DMS 273 treated with DMSO at 0.1 percent for 48 hours (cell line): ENCODE results near the gene CALCOCO1.
A peak's percentile ranks its signal among the peaks of the same experiment; 100 is the strongest.
"Not testable (repeated sequence)": the region's sequence is repeated elsewhere in the genome, so short reads cannot be mapped to it uniquely, and the experiment has no call there.

Experiments
- DNase-seq: peaks from one replicate; lab custom pipeline; 2025; lab: John Stamatoyannopoulos, UW

Gene CALCOCO1

GRCh38 chr12:53733051-53733806 is 6.0 kb upstream of the CALCOCO1 start:
- DNase-seq: no peak

GRCh38 chr12:53729644-53730043 is 2.4 kb upstream of the CALCOCO1 start:
- no peak for DNase-seq

DNA sequence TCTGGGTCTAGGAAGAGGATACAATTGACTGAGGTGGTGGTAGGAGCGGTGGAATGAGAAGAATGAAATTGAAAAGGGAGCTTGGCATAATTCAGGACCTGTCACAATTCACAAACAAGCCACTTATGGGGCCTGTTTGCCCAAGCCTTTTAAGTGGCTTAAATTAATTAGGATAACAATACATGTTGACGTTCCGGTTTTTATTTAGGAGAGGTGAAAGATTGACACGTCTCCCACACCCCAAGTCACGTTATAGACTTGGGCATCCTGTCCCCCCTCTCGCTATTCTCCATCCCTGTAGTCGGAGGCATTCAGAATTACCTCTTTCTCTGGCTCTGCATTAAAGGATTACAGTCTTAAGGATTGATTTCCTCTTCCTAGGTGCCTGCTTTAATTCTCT is 954 bp upstream of the CALCOCO1 start:
- no peak for DNase-seq

DNA sequence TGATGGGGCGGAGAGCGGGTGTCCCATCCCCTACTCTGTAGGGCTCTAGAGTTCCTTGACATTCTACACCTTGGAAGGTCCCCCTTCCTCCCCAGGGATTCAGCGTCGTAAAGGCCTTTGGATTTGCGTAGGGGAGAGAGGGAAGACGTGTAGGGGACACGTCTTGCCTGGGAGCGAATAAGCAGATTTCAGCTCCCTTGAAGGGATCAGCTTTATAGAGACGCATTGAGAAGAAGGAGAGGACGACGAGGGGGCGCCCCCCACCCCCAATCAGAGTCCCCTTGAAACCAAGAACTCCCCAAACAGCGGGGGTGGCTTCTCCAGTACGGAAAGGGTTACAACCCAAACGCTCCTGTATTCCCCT is 324 bp downstream of the CALCOCO1 start:
- DNase-seq: no peak

DNA sequence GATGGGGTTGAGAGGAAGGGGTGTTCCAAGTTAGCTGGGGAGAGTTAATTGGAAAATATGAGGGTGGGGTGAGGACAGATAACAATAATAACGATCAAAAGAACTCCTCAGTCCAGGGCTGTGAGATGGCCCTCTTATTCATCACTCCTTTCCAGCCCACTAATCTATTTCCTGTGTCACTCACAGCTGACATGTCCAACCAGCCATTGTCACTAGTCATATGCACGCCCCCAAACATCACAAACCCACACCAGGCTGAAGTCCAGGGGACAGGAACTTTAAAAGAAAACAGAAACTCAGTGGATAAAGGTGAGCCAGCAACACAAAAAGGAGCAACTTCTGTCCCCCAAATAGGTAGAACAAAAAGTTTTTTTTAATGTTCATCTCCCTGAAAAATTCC is 911 bp downstream of the CALCOCO1 start:
- DNase-seq: no peak

DNA sequence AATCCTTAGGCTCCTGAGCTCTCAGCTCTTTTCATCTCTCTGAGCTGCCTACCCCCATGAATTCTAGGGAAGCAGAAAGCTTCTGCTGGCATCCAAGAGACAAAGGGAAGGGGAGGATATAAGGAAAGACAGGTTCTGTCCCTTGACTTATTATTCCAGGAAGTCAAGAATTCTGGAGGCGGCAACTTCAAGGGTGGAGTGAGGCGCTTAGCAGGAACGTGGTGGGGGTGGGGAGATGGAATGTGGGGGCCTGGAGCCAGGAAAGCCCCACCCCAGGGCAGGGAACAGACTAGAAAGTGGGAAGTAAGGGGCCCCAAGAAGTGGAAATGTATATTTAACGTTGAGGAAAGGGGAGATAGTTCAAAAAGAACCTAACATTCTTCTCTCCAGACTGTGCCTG is 1.4 kb downstream of the CALCOCO1 start:
- DNase-seq: no peak

DNA sequence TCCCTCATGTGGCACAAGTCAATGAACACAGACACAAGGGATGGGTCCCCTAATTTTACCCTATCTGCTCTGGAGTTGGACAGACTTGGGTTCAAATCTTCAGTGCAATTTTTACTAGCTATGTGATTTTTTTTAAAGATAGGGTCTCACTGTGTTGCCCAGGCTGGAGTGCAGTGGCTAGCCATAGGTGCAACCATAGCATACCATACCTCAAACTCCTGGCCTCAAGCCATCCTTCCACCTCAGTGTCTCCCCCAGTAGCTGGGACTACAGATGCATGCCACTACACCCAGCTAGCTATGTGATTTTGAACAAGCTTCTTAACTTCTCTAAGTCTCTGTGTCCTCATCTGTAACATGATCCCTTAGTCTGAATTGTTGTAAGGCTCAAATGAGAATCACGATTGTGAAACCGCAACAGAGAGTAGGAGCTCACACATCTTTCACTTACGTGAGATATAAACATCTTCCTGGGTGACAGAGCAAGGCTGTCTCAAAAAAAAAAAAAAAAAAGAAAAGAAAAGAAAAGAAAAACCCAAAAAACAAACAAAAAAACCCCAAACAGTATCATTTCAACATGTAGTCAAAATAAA is 4.7 kb downstream of the CALCOCO1 start:
- no peak for DNase-seq

DNA sequence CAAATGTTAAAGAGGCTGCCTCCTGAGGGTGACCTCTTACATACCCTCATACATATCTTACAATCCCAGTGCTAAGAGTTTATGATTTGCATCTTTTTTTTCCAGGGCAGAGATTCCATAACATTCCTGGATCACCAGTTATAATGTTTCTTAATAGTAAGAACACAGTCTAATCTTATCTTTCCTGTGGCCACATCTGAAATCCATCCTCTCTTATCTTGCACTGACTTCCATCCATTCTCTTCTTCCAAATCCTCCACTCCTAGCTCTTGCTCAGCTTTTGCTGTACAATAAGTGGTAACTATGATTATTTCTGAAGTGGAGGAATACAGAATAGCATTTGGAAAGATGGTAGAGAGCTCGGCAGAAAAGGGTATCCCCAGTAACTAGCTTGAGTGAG is 6.3 kb downstream of the CALCOCO1 start:
- no peak for DNase-seq

DNA sequence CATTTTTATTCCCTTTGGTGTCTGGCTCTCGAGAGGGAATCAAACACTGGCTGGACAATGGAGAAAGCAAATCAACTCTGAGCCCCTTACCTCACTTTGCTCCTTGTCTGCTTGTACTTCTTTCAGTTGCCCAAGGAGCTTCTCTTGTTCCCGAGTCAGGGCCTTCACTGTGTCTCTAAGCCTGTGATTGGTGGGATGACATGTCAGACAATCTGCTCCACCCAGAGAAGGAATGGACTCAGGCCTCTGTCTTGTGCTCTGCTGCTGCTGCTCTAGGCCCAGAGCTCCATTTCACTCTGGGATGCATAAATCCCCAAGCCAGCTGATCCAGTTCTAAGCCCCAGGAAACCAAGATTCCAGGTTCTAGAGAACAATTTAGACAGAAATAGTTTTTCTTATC is 7.6 kb downstream of the CALCOCO1 start:
- no peak for DNase-seq

DNA sequence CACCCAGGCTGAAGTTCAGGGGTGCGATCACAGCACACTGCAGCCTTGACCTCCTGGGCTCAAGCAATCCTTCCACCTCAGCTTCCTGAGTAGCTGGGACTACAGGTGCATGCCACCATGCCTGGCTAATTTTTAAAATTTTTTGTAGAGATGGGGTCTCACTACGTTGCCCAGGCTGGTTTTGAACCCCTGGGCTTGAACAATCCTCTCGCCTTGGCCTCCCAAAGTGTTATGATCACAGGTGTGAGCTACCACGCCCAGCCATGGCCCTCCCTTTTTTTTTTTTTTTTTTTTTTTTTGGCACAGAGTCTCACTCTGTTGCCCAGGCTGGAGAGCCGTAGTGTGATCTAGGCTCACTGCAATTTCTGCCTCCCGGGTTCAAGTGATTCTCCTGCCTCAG is 8.7 kb downstream of the CALCOCO1 start:
- not testable (repeated sequence) for DNase-seq

DNA sequence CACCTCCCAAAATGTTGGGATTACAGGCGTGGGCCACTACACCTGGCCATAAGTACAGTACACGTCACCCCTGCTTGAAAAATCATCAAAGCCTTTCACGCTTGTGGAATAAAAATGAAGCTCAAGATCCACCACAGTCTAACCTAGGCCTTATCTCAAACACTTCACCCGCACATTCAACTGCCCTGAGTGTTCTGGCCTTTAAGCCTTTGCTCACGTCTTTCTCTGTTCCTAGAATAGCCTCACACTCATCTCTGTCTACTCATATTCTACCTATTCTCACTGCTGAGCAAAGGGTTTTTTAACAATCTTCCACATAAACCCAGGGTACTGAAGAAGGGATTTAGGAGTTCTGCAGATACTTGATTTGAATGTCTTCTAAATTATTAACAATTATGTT is 9.9 kb downstream of the CALCOCO1 start:
- no peak for DNase-seq

DNA sequence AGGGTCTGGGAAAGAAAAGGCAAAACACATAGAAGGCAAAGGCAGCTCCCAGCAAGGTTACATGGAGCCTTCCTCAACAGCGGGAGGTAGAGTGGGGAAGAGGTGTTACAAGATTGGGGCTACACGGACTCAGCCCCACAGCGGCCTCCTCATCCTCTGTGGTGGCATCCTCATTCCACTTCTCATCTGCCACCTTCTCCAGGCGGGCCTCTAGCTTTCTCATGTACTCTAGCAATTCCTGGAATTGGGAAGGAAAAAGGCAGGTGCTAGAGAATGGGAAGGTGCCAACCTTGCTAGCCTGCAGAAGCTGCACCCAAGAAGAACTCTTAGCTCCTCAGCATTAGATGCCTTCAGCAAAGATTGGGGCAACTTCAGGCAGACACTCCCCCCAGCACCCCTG is 13.2 kb downstream of the CALCOCO1 start:
- no peak for DNase-seq

DNA sequence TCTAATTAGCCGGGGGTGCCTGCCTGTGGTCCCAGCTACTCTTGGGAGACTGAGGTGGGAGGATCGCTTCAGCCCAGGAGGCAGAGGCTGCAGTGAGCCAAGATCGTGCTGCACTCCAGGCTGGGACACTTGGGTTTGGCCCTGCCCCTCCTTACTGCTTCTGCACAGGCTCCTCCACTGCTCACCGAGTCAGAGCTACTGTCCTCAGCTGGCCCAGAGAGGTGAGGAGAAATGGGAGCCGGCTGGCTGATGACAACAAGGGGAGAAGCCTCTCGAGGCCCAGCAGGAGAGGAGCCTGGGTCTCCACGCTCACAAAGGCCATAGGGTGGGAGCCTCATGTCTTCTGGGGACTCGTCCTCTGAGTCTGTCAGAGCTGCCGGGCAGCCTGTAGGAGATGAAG is 13.7 kb downstream of the CALCOCO1 start:
- DNase-seq: no peak

- DNase-seq: no peak
Measured at GRCh38 chr12:53712059-53712643, 15.1 kb downstream of the CALCOCO1 start.

DNA sequence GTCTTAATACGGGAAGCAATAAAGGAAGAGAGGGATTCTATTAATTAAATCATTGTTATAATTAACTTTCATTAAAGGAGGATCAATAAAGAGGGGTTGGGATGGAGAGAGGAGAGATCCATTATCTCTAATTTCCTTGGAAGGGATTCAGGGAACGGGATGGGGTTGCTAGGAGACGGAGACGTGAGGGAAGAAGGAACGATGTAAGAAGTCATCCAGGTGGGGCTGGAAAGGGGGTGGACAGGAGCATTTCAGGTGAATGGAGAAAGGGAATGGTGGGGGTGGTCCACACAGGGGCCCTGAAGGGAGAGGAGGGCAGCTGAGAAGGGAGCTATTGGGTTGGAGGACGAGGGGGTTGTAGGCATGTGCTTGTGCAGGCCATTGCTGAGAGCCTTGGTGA is 17.2 kb downstream of the CALCOCO1 start:
- DNase-seq: no peak

- DNase-seq: no peak
Measured at GRCh38 chr12:53709671-53710070, 17.6 kb downstream of the CALCOCO1 start.

DNA sequence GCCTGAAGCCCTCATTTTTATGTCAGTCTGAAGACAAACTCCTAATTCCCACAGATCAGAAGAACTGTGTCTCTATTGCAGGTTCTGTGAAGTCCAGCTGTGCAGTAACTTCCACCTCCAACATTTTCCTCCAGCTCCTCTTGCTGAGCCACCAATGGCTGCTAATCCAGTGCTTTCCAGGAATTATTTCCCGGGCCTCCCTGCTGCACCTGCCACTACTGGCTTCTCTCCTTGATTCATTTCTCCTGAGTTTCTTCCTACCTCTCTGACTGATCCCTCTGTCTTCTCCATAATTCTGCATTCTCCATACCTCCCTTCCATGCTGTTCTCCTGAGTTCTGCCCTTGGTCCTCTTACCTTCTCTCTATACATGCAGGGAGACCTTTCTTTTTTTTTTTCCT is 21.2 kb downstream of the CALCOCO1 start:
- DNase-seq: no peak

DNA sequence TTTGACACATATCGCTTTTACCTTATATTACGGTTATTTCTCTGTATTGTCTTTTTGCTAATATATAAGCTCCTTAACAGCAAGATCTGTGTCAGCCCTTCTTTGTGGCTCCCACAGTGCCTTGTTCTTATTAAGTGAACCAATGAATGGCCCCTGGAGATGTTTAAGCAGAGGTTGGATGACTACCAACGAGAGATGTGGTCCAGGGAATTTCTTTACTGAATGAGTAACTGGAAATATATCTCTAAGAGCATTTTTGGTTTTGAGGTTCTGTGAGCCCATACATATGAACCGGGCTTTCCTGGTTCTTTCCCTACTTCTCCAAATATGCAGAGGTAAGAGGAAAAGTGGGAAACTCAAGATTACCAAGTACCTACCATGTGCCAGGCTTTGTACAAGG is 23.5 kb downstream of the CALCOCO1 start:
- DNase-seq: no peak

DNA sequence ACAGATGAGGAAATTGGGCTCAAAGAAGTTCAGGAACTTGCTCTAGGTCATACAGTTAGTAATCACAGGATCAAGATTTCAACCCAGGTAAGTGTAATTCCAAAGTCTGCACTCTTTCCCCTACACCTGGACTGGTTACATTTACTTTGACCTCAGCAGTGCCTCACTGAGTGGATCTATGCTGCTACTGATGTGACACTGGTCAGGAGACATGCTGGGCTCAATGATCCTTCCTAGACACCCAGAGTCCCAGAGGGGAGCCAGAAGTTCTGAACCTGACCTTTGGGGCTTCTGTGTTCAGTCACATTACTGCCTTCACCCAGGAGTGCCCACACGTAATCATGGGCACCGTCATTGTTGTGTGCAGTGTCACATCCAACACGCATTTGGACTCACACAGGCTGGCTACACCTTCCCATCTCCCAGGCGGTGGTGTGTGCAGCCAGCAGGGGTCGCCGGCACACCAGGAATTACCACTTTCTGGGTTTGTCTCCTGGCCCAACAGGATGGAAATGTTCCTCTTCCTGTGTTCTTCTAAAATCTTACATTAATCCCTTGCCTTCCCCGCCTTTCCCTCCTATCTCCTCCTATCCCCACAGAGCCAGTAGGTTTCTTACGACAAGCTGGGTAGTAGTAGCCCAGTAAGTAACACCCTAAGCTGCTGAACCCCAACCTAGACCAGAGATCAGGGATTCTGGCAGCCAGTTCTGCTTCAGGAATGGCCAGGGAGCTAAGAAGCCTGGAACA is 25.6 kb downstream of the CALCOCO1 start:
- peak; percentile 13 for DNase-seq

- no peak for DNase-seq
Measured at GRCh38 chr12:53700567-53700966, 26.7 kb downstream of the CALCOCO1 start.

- DNase-seq: no peak
Measured at GRCh38 chr12:53699678-53700025, 27.6 kb downstream of the CALCOCO1 start.

DNA sequence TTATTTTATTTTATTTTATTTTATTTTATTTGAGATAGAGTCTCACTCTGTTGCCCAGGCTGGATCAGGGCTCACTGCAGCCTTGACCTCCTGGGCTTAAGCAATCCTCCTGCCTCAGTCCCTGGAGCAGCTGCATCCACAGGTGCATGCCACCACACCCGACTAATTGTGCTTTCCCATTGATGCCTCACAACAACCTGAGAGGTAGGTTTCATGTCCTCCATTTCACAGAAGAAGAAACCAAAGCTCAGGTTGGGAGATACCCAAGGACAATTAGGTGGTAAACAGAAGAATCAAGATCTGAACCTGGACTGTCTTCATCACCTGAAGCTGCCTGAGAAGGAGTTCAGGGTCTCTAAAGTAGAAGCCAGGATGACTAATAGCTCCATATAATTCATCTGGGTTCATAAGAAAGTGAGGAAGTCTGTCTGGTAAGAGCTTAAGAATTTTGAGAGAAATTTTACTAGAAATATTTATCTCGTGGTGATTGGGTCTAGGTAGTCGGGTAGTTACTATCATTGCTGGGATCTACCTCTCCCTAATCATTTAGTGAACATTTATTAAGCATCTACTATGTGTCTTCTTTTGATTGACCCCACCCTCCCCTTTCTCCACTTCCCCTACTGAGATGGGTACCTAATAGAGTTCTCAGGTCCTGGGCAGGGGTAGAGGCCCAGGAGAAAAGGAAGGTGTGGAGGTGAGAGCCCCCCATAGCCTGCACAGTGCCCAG is 28.1 kb downstream of the CALCOCO1 start:
- DNase-seq: no peak
